ENCODE results near the gene NAA16.
"Not testable (repeated sequence)": the region's sequence is repeated elsewhere in the genome, so short reads cannot be mapped to it uniquely, and the experiment has no call there.

The NAA16 gene

DNA sequence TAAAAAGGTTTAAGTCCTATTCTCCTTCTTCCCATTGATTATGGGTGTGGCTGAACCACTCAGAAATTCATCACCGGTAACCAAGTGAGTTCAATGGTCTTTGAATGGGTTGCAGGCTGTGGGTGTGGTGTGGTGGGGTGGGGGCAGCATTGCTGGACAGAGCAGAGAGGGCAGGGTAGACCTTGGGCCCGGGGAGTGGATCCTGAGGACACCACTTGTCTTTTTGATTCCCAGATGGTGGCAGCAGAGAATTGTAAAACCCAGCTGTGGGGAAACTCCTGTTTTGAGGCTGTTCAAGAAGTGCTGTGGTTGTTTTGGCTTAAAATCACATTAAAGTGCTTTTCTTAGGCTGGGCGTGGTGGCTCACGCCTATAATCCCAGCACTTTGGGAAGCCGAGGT lies 100.5 kb downstream of the NAA16 start:
- DNase-seq, result no peak

GRCh38 chr13:41413872-41414271 lies 102.8 kb downstream of the NAA16 start:
- DNase-seq, result no peak

DNA sequence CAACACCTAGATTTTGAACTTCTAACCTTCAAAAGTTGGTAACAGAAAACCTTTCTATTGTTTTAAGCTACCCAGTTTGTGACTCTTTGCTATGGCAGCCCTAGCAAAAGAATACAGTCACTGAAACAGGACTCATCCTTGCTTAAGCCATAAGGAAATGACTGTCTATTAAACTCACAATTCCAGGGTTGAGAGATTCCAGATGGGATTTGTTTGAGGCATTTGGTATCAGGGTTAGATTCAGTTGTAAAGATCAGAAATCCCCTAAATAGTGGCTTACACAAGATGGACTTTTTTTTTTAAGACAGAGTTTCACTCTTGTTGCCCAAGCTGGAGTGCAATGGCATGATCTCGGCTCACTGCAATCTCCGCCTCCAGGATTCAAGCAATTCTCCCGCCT lies 105.2 kb downstream of the NAA16 start:
- DNase-seq, result no peak

GRCh38 chr13:41418027-41418426 lies 107.0 kb downstream of the NAA16 start:
- DNase-seq, result no peak

DNA sequence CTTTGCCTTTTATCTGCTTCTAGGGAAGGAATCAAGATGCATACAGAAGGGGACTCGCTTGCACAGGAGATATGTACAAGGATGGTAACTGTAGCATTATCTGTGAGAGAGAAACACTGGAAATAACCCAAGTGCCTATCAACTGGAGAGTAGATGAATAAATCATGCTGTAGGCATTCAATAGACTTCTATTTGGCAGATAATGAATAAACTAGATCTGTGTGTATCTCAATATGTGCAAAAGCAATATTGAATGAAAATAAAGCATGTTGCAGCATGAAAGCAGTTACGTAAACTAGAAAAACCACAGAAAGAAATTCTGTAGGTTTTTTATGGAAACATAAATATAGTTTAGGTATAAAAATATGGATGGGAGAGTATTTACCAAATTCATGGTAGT lies 107.7 kb downstream of the NAA16 start:
- DNase-seq, result no peak

DNA sequence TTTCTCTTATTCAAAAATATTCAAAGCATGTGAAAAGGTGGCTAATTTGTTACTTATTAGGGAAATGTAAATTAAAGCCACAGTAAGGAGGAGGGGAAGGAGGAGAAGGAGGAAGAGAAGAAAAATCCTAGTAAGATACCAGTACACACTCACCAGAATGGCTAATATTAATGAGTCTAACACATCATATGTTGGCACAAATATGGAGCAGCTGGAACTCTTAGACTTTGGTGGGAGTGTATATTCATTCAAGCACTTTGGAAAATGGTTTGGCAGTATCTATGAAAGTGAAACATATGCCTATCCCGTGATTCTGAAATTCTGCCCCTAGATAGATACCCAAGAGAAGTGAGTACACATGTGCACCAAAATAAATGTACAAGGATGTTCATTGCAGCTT lies 108.1 kb downstream of the NAA16 start:
- no peak for DNase-seq

DNA sequence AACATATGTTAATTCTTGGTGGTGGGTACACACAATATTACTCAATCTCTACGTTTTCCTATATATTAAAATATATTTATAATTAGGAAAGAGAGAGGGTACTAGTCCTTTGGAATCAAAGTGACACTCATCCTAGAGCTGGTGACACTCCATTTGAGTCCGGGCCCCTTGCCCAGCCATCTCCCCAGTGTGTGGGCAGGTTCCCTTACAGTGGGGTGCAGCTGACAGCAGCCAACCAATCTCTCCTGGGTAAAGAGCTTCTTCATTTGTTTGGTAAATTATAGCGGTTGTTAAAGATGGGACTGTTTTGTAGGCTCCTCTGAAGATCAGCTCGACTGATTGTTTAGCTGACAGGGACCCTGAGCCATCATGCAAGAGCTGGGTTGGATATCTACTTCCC lies 109.1 kb downstream of the NAA16 start:
- DNase-seq, result no peak

GRCh38 chr13:41421330-41421729 lies 110.3 kb downstream of the NAA16 start:
- not testable (repeated sequence) for DNase-seq

DNA sequence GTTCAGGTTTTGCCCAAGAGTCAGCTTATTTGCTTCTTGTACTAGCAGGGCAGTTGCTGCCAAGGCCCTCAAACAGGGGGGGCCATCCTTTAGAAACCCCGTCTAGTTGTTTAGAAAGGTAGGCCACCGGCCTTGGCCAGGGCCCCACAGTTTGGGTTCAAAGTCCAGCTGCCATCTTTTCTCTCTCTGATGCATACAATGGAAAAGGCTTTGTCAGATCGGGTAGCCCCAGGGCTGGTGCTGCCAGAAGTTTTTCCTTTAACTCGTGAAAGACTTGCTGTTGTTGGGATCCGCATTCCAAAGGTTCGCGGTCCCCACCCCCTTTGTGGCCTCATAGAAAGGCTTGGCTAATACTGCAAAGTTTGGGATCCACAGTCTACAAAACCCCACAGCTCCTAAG lies 110.9 kb downstream of the NAA16 start:
- DNase-seq, result not testable (repeated sequence)

DNA sequence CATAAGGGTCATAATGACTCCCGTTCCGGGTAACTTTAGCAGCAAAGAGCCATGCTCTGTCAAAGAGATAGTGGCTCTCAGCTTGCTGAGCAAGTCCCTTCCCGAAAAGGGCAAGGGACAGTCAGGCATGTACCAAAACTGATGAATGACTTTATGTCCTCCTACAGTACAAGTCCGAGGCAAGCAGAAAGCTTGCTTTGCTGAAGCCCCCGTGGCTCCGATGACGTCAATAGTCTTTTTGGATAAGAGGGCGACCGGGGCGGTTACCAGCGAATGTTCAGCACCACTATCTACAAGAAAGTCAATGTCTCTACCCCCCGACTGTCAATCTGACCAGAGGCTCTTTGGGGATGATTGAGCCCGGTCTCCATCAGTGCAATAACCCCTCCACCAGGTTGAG lies 112.2 kb downstream of the NAA16 start:
- DNase-seq, result not testable (repeated sequence)

DNA sequence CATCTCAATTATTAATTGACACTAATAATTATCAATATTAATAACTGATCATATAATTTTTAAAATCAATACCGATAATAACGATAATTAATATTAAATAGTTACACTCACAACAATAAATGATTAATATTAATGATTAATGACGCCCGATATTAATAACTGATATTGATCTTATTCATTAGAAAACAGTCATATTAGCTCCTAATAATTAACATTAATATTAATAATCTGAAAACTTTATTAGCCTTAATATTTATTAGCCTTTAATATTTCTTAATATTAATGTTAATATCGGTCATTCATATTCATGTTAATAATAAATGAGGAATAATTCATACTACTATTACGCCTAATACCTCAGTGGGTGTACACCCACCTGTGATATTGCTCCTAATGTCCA lies 113.6 kb downstream of the NAA16 start:
- not testable (repeated sequence) for DNase-seq

GRCh38 chr13:41426047-41426446 lies 115.0 kb downstream of the NAA16 start:
- DNase-seq, result no peak
